KG1 (cell line): ENCODE results near the gene ATP2C1.
"Not testable (repeated sequence)": the region's sequence is repeated elsewhere in the genome, so short reads cannot be mapped to it uniquely, and the experiment has no call there.

Experiments used
- DNase-seq: peaks from one replicate; lab custom pipeline; 2025; lab: John Stamatoyannopoulos, UW

ATP2C1 gene

DNA sequence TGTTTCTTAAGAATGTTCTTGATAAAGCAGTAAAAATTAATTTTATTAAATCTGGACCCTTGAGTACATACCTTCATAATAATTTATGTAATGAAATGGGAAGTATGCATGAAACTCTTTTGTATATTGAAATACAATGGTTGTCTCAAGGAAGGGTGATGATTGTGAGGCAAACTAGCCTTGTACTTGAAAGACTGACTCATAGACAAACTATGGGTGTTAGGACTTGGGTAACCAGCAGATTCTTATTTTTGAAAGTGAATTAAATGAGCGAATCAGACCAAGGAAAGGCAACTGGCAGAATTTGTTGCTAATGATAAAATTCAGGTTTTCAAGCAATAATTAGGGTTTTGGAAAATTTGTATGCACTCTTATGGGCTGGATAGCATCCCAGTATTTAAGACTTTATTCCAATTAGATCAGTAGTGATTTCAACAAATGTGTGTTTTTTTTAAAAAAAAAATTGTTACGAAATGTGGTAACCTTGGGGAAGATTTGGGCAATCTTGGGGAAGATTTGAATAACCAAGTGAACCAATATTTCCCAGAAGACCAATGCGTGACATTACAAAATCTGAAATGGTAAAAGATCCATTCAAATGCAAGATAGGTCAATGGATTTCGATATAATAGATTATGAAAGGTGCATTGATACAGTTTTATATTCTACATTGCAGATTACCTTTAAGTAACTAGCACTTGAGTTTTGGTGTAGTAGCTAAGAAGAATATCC, 42.0 kb downstream of the ATP2C1 start:
- no peak for DNase-seq

DNA sequence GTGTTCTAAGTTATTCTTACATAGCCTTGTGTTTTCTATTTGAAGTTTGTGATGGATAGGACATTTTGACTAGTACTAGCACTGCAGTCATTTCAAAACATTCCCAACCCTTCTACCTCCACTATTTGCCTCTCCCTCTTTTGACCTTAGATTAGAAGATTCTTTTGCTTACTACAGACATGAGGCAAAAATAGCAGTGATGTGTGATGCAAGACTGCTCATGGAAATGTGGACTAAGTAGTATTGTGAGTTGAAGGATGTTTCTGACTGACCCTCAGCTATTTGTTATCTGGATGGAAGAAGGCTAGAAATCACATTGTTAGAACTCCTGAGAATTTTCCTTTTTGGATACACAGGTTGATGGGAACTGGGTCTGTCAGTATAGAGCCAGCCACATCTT, 45.9 kb downstream of the ATP2C1 start:
- DNase-seq = no peak

DNA sequence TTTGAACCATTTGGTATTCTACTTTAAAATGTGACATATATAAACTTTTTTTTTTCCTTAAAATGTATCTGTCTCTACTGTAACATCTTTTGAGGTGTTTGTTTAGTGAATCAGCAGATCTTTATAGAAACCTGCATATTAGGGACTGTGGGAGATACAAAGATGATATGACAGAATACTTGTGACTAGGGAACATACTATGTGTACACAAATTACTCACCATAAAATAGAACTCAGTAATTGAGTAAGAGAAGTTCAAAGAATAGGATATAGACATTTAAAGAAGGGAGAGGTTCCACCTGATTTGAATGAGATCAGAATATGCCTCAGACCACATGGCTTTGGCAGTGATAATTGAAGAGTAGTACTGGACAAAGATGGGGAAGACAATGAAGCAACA, 47.9 kb downstream of the ATP2C1 start:
- DNase-seq = no peak

DNA sequence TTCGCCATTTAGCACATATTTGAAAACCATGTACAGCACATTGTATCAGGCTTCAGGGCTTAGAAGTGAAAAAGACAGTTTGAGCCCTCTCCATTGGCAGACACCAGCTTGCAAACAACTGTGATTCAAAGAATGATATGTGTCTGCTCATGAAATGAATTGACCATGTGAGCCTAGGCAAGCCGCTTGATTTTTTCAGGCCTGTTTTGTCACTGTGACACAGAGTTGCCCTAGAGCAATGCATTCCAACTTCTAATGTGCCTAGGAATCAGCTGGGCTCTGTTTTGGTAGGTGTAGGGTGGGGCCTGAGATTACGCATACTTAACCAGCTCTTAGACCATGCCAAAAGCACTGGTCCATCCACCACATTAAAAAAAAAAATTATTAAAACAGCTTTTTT, 53.0 kb downstream of the ATP2C1 start:
- DNase-seq = no peak

DNA sequence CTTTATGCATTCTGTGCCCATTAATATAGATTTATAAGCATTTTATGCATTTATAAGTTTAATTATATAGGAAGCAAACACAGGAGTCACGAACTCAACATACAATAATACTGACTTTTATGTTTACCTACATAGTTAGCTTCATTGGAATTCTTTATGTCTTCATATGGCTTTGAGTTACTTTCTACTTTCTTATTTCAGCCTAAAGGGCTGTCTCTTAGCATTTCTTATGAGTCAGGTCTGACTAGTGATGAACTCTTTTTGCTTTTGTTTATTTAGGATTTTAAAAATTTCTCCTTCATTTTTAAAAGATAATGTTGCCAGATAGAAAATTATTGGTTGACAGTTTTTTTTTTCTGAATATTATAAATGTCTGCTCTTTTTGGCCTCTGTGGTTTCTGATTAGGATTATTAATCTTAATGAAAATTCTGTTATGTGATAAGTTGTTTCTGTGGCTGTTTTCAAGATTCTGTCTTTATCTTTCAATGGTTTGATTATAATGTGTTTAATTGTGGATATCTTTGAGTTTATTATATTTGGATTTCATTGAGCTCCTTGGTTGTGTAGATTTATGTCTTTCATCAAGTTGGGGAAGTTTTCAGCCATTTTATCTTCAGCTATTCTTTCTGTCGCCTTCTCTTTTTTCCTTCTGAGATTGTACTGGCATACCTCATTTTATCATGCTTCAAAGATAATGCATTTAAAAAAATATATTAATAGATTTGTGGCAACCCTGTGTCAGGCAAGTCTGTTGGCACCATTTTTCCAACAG, 54.3 kb downstream of the ATP2C1 start:
- no peak for DNase-seq

DNA sequence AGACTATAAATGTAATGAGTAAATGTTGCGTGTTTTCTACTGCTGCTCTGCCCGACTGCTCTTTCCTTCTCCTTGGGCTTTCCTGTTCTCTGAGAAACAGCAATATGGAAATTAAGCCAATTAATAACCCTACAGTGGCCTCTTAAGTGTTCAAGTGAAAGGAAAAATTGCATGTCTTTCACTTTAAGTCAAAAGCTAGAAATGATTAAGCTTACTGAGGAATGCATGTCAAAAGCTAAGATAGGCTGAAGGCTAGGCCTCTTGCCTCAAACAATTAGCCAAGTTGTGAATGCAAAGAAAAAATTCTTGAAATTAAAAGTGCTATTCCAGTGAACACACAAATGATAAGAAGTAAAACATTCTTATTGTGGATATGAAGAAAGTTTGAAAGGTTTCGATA, 55.0 kb downstream of the ATP2C1 start:
- DNase-seq = no peak

DNA sequence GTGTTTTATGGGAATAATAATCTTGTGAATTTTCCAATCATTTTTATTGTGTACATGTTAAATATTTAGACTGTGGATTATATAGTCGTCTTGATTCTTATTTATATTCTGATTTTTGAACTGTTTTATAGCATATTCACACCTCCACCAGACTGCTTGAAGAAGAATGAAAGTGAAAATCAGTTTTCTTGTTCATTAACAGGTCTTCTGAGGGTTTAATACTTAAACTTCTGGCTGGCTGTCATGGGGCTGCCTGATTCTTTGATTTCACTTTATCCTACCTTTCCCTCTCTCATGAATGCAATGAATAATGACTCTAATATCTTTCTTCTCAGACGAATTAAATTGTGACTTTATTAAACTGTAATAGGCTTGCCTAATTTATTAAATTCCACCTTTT, 56.2 kb downstream of the ATP2C1 start:
- DNase-seq = no peak

DNA sequence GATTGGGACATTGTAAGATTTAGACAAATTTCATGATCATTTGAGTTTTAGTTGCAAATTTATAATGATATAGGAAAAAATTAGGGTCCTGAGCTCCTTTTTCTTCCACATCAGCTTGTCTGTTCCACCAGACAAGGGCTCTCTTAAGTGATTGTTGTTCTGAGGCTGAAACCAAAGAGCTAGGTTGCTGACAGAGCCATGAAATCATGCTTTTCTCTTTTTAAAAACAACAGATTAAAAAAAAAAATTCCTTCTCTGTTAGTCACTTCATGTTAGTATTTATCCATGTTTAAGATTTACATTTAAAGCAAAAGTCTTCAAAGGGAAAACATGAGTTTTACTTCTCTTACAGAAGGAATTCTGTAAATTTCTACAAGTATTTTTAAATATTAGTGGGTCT, 56.8 kb downstream of the ATP2C1 start:
- DNase-seq = no peak

DNA sequence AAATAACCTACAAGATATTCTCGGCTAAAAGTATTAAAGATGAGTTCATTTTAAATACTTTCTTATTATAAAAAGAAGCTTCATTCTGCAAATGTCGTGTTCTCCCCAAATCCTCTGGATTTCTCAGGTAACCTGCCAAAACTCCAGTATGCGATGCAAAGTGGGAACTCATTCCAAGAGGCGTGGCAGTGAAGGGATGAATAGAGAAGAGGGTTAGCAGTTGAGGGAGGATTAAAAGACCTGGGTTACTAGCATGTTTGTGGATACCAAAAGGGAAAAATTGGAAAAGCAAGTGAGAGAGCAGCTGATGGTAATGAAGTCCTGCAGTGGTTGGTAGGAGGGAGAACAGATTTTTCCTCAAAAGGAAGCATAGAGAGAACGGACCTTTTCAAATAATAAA, 61.6 kb downstream of the ATP2C1 start:
- no peak for DNase-seq

DNA sequence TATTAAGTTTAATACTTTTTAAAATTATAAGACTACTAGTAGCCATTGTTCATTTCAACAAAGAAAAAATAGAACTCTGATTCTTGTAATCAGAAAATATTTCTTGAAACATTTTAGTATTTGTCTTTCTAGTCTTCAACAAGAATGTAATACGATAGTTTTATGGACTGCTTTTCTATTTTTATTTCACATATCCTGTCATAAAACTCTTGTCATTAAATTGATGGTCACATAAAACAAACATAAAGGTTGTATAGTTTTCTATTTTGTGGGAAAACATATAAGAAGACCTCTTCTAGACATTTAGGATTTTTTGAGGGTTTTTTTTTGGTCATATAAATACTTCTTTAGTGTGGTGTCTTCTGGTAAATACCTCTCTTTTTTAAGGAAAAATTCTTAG, 62.4 kb downstream of the ATP2C1 start:
- no peak for DNase-seq

DNA sequence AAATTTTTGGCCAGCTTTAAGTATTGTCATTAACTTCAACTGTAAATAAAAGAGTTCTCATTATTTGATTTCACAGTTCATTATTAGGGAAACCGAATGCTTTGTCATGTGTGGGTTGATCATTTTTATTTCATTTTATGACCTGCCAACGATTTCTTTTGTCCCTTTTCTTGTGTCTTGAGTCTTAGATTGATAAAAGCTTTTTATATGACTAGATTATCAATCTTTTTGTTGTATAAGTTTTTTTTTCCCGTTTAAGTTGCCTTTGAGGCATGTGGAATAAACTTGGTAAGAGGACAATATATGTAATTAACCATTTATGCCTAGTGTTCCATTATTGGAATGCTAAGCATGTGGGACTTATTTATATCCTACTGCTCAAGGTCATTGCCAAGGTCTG, 62.8 kb downstream of the ATP2C1 start:
- no peak for DNase-seq

DNA sequence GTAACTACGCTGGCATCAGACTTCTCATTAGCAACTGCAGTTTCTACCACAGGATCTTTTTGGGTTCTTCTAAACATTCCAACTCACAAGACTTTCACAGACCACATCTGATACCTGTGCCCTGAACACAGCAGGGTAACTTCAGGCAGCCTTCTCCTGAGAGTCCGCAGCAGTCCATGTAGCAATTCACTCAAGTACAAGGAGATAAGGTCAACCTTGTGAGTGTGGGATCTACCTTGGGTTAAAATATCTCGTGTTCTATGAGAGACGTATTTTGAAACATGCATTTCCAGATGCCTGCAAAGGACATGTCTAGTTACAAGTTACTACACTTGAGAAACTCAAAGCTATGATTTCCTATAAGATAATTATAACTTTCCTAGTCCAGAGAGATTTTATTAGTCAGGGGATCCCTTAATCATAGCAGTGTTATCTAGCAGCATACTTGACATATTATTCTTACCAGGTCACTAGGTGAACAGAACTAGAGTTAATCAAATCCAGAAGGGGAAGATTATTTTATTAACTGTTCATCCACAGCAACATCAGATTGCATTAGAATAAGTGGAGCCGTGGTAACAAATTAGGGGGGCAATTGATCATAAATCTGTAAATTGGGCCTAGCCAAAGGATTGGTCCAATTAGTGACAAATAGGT, 66.4 kb downstream of the ATP2C1 start:
- DNase-seq = no peak

DNA sequence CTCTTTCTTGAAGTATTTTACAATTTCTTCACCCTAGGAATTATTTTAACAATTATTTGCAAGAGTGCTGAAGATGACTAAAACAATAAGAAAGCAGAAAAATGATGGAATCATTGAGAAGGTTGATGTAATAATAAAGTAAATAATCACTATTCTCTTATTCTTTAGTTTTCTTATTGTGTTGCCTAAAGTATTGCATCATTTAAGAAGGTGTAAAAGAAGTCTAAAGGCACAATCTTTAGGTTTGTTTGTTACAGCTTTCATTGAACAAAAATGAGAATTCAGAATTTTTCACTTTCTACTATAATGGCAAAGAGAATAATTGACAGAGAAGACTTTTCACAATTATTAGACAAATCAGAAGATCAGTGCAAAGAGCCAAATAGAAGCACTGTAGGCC, 67.6 kb downstream of the ATP2C1 start:
- DNase-seq = no peak

DNA sequence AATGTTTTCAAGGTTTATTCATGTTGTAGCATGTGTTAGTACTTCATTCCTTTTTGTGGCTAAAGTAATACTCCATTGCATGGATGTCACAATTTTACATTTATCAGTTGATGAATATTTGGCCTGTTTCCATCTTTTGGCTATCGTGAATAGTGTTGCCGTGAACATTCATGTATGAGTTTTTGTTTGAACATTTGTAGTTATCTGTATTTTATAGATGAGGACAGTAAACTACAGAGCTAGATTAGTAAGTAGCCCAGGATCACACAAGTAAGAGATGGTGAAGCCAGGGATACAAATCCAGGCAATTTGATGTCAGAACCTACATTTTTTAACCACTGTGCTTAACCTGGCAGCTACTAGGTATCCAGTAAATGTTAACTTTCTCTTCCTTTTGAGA, 69.6 kb downstream of the ATP2C1 start:
- no peak for DNase-seq

DNA sequence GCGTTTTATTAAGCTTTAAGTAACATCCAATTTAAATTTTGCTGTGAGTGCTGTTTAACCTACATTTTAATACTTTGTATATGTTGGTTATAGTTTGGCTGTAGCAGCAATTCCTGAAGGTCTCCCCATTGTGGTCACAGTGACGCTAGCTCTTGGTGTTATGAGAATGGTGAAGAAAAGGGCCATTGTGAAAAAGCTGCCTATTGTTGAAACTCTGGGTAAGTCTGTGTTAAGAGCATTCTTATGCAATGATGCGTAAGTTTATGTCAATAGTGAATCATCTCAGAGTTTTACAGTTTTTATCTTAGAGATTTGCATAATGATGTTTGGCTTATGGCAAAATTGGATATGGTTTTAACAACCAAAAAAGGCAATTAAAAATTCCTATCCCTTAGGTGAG, 70.0 kb downstream of the ATP2C1 start:
- no peak for DNase-seq

DNA sequence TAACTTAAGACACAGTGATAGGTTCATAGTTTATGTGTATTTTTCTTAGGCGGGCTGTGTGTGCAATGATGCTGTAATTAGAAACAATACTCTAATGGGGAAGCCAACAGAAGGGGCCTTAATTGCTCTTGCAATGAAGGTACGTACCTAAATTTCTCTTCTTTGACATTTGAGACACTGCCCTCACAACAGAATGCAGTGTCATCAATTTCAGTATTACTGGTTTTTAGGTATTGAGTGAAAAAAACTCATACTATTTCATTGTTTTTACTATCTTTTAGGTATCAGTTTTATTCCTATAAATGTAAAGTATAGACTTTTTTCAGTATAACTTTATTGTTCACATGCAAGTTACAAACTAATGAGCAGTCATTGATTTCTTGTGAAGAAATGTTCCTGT, 73.4 kb downstream of the ATP2C1 start:
- no peak for DNase-seq

DNA sequence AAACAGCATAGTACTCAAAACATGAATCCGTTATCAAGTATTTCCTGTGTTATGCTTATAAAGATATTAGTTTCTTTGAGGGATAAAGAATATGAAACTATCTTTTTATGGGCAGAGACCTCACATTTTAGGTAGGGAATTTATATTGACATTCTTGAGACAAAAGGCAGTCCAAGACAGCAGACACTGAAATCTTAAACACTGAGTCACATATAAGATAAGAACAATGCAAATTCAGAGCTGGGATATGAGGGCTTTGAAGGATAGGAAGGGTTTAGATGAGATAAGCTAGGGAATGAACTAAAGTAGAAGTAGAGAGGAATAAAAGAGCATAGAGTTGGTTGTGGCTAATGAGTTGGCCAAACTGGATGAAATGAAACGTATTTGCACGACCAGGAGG, 74.3 kb downstream of the ATP2C1 start:
- DNase-seq = no peak

DNA sequence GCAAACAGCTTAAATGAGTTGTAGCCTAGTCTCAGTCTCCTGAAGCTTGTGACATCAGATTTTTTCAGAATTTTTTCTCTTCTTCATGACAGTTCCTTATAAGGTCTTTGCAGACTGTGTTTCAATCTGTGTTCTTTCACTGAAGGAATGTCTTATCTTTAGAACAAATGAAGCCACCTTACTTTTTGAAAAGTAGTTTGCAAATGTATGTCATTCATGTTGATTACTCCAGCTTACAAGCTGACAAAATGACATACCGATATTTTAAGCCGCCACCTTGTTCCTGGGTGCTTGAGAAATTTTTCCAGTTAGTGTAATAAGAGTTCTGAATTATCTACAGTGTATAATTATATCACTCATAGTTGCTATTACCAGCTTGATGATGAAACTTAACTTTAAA, 75.7 kb downstream of the ATP2C1 start:
- no peak for DNase-seq

DNA sequence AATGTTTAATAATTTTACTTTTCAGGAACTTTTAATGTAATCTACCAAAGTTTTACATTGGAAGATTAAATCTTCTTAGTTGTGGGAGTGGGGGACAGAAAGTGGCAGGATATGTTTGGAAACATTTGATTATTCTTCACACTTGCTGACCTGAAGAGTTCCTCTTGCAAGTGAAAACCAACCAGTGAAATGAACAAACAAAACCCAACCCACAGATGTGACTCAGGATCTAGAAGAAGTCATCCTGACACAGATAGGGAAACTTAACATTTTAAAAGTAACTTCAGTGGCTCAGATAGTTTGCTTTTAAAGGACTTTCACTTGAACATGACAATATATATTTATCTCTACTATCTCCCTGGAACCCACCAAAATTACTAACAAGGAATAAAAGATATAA, 77.3 kb downstream of the ATP2C1 start:
- DNase-seq = no peak

DNA sequence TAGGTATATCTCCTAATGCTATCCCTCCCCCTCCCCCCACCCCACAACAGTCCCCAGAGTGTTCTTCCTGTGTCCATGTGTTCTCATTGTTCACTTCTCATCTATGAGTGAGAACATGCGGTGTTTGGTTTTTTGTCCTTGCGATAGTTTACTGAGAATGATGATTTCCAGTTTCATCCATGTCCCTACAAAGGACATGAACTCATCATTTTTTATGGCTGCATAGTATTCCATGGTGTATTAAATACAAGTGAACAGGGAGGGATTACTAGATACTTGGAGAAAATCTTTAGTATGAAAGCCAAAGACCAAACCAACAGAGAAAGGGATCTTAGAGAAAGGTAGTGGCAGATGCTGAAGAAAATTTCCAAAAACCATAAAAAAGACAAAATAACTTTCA, 78.7 kb downstream of the ATP2C1 start:
- not testable (repeated sequence) for DNase-seq

DNA sequence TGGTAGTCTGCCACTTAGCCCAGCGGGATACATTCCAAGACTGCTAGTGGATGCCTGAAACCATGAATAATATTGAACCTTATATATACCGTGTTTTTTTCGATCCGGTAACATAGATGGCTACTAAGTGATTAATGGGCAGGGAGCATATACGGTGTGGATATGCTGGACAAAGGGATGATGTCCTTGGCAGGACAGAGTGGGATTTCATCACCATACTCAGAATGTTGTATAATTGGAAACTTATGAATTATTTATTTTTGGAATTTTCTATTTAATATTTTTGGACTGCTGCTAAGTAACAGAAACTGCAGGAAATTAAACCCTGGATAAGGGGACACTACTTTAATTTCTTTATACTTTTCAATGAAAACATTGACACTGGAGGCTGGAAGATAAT, 79.5 kb downstream of the ATP2C1 start:
- DNase-seq = no peak

DNA sequence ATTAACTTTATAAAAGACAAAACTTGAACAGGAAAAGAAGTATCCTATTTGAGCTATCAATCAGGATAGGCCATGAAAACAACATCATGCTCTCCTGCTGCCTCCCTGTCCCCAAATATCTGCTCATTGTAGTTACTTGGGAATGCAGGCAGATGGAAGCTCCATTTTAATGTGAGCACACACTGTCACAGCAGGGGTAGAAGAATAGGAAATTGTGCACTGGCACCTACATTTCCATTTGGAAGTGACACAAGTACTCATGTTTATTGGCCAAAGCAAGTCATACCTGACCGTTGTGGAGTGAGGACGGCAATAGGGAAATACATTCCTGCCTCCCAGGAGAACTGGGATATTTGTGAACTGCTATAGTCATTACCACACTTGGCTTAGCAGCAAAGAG, 80.3 kb downstream of the ATP2C1 start:
- no peak for DNase-seq

DNA sequence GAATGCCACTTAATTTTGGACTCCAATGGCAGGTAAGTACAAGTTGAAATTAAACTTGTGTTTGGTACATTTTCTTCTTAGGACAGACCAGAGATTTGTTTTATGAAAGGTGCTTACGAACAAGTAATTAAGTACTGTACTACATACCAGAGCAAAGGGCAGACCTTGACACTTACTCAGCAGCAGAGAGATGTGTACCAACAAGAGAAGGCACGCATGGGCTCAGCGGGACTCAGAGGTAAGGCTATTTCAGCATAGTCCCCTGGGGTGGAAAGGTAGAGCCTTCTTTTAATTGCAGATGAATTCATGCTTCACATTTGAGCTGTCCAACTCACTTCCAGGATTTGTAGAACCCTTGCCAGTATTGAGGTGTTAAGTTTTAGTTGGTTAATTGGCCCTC, 81.4 kb downstream of the ATP2C1 start:
- DNase-seq = no peak
